Ishikawa (cell line): ENCODE measurements around the gene RAB12.
A peak's percentile ranks its signal among the peaks of the same experiment; 100 is the strongest.

Source experiments
- CEBPB ChIP-seq: IDR thresholded peaks from 2 replicates; pipeline ENCODE4 v1.6.1; 2012
- CREB1 ChIP-seq: IDR thresholded peaks from 2 replicates; pipeline ENCODE4 v1.6.1; 2012; ENCODE audit warnings: low read depth
- EGR1 ChIP-seq: IDR thresholded peaks from 2 replicates; pipeline ENCODE4 v1.6.1; 2012
- EP300 ChIP-seq: IDR thresholded peaks from 2 replicates; pipeline ENCODE4 v1.6.1; 2012; ENCODE audit warnings: borderline replicate concordance
- FOXM1 ChIP-seq: IDR thresholded peaks from 2 replicates; pipeline ENCODE4 v1.6.1; 2012; ENCODE audit warnings: low read depth, borderline replicate concordance
- NFIC ChIP-seq: IDR thresholded peaks from 2 replicates; pipeline ENCODE4 v1.6.1; 2012
- RAD21 ChIP-seq: IDR thresholded peaks from 2 replicates; pipeline ENCODE4 v1.6.1; 2012; ENCODE audit warnings: low read depth
- TAF1 ChIP-seq: IDR thresholded peaks from 2 replicates; pipeline ENCODE4 v1.6.1; 2012; ENCODE audit warnings: low read depth, mild to moderate bottlenecking
- TCF12 ChIP-seq: IDR thresholded peaks from 2 replicates; pipeline ENCODE4 v1.6.1; 2012; ENCODE audit warnings: low read depth
- TEAD4 ChIP-seq: IDR thresholded peaks from 2 replicates; pipeline ENCODE4 v1.6.1; 2012
- YY1 ChIP-seq: IDR thresholded peaks from 2 replicates; pipeline ENCODE4 v1.6.1; 2012; ENCODE audit warnings: low read depth
- ZBTB7A ChIP-seq: IDR thresholded peaks from 2 replicates; pipeline ENCODE4 v1.6.1; 2012; ENCODE audit warnings: low read depth
- TF ChIP-seq, protein P1 (sequence below): IDR thresholded peaks from 2 replicates; pipeline ENCODE4 v1.6.1; 2012
- TF ChIP-seq, protein P2 (sequence below): IDR thresholded peaks from 2 replicates; pipeline ENCODE4 v1.6.1; 2012
- TF ChIP-seq, protein P3 (sequence below): IDR thresholded peaks from 2 replicates; pipeline ENCODE4 v1.6.1; 2012; ENCODE audit warnings: low read depth, mild to moderate bottlenecking

The RAB12 gene, protein sequence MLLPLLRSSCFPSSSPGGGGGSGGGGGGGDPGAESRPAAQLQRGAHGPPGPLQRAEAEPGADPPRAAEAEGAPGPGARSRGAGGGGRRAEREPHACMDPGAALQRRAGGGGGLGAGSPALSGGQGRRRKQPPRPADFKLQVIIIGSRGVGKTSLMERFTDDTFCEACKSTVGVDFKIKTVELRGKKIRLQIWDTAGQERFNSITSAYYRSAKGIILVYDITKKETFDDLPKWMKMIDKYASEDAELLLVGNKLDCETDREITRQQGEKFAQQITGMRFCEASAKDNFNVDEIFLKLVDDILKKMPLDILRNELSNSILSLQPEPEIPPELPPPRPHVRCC

DNA sequence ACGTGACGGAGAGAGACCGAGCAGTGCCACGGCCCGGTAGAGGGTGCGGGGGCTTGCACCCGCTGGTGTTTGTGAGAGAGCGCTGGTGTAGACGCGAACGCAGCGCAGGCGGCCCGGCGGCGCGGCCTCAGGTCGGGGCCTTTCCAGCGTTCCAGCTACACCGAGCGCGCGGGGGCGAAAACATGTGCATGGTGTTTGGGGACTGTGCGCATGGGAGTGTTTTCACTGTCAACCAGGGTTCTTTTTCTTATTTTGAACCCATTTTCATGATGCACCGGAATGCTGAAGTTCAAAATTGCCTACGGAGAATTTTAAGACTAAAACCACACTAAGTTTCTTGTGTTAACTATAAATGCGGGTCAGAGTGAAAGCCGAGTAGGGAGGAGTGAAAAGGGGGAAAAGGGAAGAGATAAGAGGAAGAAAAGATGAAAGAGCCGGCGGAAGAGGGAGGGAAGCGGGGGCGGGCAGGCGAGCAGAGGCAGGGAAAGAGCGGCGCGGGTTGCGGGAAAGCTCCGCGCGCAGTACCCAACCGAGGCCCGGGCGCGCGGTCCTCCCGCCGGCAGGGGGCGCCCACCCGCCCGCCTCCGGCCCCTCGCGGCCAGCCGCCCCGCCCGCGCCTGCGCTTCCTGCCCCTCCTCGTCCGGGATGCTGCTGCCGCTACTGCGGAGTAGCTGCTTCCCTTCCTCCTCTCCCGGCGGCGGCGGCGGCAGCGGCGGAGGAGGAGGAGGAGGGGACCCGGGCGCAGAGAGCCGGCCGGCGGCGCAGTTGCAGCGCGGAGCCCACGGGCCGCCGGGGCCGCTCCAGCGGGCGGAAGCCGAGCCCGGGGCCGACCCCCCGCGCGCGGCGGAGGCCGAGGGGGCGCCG lies at the start of gene RAB12:
TSS of gene RAB12 (plus strand) at position 643 of the 864 bp plus-strand sequence. CDS start at position 646, 3 bp downstream.
- no peak for TF ChIP-seq NFIC
- TF ChIP-seq EGR1 = peak; percentile 39; the same call in 1 of the 2 replicates
- TF ChIP-seq CEBPB = no peak
- peak; percentile 68; the same call in 1 of the 2 replicates for TF ChIP-seq TAF1
- no peak for TF ChIP-seq TEAD4

DNA sequence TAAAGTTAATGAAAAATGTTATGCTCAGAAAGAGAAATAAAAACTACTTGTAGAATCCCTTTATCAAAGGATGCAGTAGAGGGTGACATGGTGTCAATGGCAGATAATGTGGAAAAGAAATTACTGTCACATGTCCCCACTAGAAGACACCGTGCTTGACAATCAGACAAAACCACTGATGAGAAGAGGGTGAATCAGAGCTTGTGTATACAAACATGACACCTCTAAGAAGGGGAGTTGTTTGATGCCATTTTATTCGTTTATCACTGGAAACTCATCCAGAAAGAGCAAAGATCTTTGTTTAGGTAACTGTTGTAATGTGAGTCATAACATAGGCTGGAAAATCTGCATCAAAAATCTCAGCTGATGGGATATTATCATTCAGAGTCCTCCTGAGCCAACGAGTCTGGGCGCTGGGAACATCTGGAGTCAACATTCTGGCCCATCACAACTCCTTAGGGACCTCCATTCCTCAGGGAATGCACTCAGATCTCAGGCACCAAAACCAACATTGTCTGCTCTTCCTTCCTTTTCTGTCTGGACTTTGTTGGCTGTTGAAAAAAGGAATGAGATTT lies 49.5 kb upstream of the RAB12 start:
- TF ChIP-seq NFIC = no peak
- TF ChIP-seq TEAD4 = no peak
- TF ChIP-seq EP300 = no peak
- TF ChIP-seq TCF12 = no peak
- TF ChIP-seq FOXM1 = no peak
- TF ChIP-seq CREB1 = no peak
- TF ChIP-seq ZBTB7A = no peak
- TF ChIP-seq, protein P1, sequence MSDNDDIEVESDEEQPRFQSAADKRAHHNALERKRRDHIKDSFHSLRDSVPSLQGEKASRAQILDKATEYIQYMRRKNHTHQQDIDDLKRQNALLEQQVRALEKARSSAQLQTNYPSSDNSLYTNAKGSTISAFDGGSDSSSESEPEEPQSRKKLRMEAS = no peak
- TF ChIP-seq, protein P2, sequence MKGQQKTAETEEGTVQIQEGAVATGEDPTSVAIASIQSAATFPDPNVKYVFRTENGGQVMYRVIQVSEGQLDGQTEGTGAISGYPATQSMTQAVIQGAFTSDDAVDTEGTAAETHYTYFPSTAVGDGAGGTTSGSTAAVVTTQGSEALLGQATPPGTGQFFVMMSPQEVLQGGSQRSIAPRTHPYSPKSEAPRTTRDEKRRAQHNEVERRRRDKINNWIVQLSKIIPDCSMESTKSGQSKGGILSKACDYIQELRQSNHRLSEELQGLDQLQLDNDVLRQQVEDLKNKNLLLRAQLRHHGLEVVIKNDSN = no peak
- TF ChIP-seq RAD21 = no peak
- no peak for TF ChIP-seq EGR1

DNA sequence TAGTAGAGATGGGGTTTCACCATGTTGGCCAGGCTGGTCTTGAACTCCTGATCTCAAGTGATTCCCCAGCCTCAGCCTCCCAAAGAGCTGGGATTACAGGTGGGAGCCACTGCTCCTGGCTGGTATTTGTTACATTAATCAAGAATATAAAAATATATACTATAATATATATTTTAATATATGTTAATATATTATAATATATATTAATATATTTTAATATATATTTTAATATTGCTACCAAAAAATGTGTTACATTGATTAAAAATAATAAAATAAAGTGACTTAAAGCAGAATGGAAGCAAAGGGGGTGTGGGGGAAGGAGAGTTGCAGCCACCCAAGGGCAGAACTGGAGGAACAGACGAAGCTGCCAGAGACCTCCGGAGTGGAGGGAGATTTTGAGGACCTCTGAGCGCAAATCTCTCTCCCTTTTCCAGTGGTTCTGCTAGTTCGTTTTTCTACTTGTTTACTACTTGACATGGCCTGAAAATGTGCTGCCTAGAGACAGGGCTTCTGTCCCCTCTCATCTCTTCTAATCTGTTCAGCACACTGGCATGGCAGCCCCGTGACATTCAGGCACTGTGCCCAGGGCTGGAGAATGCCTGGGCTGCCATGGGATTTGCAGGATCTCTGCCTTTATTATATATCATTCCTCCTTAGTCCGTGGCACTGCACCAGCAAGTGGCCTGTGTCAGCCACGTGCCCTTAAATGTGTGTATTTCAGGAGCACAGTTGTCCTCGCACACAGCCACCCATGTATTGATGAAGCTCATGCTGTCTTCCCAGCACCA lies 47.9 kb upstream of the RAB12 start:
- TF ChIP-seq, protein P1 = no peak
- TF ChIP-seq EGR1 (no peak), TCF12 (no peak), NFIC (no peak), EP300 (no peak), RAD21 (no peak), ZBTB7A (no peak), TAF1 (no peak), TEAD4 (no peak), CEBPB (no peak), FOXM1 (no peak), CREB1 (no peak), YY1 (no peak)
- TF ChIP-seq, protein P2 = no peak
- TF ChIP-seq, protein P3, sequence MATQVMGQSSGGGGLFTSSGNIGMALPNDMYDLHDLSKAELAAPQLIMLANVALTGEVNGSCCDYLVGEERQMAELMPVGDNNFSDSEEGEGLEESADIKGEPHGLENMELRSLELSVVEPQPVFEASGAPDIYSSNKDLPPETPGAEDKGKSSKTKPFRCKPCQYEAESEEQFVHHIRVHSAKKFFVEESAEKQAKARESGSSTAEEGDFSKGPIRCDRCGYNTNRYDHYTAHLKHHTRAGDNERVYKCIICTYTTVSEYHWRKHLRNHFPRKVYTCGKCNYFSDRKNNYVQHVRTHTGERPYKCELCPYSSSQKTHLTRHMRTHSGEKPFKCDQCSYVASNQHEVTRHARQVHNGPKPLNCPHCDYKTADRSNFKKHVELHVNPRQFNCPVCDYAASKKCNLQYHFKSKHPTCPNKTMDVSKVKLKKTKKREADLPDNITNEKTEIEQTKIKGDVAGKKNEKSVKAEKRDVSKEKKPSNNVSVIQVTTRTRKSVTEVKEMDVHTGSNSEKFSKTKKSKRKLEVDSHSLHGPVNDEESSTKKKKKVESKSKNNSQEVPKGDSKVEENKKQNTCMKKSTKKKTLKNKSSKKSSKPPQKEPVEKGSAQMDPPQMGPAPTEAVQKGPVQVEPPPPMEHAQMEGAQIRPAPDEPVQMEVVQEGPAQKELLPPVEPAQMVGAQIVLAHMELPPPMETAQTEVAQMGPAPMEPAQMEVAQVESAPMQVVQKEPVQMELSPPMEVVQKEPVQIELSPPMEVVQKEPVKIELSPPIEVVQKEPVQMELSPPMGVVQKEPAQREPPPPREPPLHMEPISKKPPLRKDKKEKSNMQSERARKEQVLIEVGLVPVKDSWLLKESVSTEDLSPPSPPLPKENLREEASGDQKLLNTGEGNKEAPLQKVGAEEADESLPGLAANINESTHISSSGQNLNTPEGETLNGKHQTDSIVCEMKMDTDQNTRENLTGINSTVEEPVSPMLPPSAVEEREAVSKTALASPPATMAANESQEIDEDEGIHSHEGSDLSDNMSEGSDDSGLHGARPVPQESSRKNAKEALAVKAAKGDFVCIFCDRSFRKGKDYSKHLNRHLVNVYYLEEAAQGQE = no peak

DNA sequence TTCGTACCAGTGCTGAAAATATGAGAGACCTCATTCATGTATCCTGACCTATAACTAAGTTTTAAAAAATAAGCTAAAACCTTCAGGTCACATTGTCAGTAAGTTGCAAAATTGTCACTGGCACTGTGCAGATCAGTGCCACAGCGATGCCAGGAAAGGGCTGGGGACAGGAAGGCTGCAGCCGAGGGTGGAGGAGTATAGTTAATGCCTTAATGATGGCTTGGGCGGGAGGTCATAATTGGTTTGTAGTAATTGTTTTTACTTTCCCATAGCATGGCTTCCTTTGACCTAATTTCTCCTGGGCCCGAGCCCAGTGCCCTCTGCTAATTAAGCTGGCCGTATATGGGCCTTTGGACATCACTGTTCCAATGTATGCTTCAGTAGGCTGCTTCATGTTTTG lies 47.2 kb upstream of the RAB12 start:
- TF ChIP-seq, protein P1 = no peak
- no peak for TF ChIP-seq EGR1
- no peak for TF ChIP-seq RAD21
- TF ChIP-seq, protein P3 = no peak
- TF ChIP-seq CREB1 = no peak
- no peak for TF ChIP-seq TEAD4
- TF ChIP-seq NFIC = no peak
- no peak for TF ChIP-seq ZBTB7A
- no peak for TF ChIP-seq YY1
- no peak for TF ChIP-seq EP300
- TF ChIP-seq TAF1 = no peak
- TF ChIP-seq TCF12 = no peak
